ENCODE measurements around the gene DRD4. TPM values are rescaled to one million over a fixed set of nuclear protein-coding genes. Genes with fewer than 3 reads are reported as not detected.

The DRD4 gene
- total and polyA plus RNA-seq, 10 of the 15 experiments (the other 5 are each of a cell fraction or from before 2014, with no cell fraction given): not detected

DNA sequence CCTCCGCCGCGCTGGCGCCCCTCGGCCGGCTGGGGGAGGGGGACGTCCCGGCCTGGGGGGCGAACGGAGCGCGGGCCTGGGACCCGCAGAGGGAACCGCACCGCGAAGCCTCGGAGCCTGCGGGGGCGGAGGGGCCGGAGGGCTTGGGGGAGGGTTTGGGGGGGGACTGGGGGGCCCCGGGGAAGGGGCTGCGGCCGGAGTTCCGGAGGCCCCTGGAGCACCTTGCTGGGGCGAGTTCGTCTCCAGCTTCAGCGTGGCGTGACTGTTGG is 9.8 kb upstream of the DRD4 start:
- TF ChIP-seq, protein P1, sequence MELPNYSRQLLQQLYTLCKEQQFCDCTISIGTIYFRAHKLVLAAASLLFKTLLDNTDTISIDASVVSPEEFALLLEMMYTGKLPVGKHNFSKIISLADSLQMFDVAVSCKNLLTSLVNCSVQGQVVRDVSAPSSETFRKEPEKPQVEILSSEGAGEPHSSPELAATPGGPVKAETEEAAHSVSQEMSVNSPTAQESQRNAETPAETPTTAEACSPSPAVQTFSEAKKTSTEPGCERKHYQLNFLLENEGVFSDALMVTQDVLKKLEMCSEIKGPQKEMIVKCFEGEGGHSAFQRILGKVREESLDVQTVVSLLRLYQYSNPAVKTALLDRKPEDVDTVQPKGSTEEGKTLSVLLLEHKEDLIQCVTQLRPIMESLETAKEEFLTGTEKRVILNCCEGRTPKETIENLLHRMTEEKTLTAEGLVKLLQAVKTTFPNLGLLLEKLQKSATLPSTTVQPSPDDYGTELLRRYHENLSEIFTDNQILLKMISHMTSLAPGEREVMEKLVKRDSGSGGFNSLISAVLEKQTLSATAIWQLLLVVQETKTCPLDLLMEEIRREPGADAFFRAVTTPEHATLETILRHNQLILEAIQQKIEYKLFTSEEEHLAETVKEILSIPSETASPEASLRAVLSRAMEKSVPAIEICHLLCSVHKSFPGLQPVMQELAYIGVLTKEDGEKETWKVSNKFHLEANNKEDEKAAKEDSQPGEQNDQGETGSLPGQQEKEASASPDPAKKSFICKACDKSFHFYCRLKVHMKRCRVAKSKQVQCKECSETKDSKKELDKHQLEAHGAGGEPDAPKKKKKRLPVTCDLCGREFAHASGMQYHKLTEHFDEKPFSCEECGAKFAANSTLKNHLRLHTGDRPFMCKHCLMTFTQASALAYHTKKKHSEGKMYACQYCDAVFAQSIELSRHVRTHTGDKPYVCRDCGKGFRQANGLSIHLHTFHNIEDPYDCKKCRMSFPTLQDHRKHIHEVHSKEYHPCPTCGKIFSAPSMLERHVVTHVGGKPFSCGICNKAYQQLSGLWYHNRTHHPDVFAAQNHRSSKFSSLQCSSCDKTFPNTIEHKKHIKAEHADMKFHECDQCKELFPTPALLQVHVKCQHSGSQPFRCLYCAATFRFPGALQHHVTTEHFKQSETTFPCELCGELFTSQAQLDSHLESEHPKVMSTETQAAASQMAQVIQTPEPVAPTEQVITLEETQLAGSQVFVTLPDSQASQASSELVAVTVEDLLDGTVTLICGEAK (IDR thresholded peaks at IDR 0.05; ENCODE audit: borderline replicate concordance): no peak
- TF ChIP-seq GABPA (IDR thresholded peaks at IDR 0.05; ENCODE audit: low read depth) (no peak), CHD1 (IDR thresholded peaks at IDR 0.05; ENCODE audit: low read depth, low read length) (no peak), CREB1 (IDR thresholded peaks at IDR 0.05; ENCODE audit: low read depth) (no peak), TCF3 (IDR thresholded peaks at IDR 0.05; ENCODE audit: borderline replicate concordance, insufficient read depth, low read depth, low read length) (no peak), FOXK2 (IDR thresholded peaks at IDR 0.05) (no peak), ZSCAN29 (IDR thresholded peaks at IDR 0.05) (no peak), NFXL1 (IDR thresholded peaks at IDR 0.05; ENCODE audit: borderline replicate concordance) (no peak), NFIC (IDR thresholded peaks at IDR 0.05; ENCODE audit: low read depth, low read length) (no peak)
- TF ChIP-seq, protein P2, sequence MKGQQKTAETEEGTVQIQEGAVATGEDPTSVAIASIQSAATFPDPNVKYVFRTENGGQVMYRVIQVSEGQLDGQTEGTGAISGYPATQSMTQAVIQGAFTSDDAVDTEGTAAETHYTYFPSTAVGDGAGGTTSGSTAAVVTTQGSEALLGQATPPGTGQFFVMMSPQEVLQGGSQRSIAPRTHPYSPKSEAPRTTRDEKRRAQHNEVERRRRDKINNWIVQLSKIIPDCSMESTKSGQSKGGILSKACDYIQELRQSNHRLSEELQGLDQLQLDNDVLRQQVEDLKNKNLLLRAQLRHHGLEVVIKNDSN (IDR thresholded peaks at IDR 0.05; ENCODE audit: borderline replicate concordance, extremely low read length, insufficient read depth, low read depth, low read length): no peak
- TF ChIP-seq, protein P3, sequence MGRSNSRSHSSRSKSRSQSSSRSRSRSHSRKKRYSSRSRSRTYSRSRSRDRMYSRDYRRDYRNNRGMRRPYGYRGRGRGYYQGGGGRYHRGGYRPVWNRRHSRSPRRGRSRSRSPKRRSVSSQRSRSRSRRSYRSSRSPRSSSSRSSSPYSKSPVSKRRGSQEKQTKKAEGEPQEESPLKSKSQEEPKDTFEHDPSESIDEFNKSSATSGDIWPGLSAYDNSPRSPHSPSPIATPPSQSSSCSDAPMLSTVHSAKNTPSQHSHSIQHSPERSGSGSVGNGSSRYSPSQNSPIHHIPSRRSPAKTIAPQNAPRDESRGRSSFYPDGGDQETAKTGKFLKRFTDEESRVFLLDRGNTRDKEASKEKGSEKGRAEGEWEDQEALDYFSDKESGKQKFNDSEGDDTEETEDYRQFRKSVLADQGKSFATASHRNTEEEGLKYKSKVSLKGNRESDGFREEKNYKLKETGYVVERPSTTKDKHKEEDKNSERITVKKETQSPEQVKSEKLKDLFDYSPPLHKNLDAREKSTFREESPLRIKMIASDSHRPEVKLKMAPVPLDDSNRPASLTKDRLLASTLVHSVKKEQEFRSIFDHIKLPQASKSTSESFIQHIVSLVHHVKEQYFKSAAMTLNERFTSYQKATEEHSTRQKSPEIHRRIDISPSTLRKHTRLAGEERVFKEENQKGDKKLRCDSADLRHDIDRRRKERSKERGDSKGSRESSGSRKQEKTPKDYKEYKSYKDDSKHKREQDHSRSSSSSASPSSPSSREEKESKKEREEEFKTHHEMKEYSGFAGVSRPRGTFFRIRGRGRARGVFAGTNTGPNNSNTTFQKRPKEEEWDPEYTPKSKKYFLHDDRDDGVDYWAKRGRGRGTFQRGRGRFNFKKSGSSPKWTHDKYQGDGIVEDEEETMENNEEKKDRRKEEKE (IDR thresholded peaks at IDR 0.05): no peak
- in situ Hi-C loops (cut with MboI): no loop called here
- Histone ChIP-seq H3K36me3 (ENCODE audit: control insufficient read depth in 2 of 2, insufficient read depth in 2 of 2, low read length in 1 of 2) (no peaks in the 10 kb centered on the region), H3K4me3 (no peak overlapping the region), H3K27me3 (replicated peaks in 1 of 2; ENCODE audit: control insufficient read depth in 2 of 2, insufficient read depth in 2 of 2, low read length in 1 of 2) (no peaks in the 10 kb centered on the region), H3K4me2 (ENCODE audit: control insufficient read depth, insufficient read depth) (no peak overlapping the region), H2AFZ (ENCODE audit: control insufficient read depth, low read depth, low read length) (no peak overlapping the region), H3K9me3 (replicated peaks; ENCODE audit: control insufficient read depth, insufficient read depth, low read length) (no peaks in the 10 kb centered on the region), H3K4me1 (ENCODE audit: control insufficient read depth, insufficient read depth, low read length) (peaks cover 29% of the 10 kb centered on the region), H4K20me1 (ENCODE audit: control insufficient read depth, insufficient read depth) (no peaks in the 10 kb centered on the region), H3K79me2 (ENCODE audit: control insufficient read depth, insufficient read depth, low read length) (no peaks in the 10 kb centered on the region), H3K27ac (ENCODE audit: control insufficient read depth, insufficient read depth) (no peak overlapping the region), H3K9ac (ENCODE audit: control insufficient read depth, insufficient read depth, low read length) (no peak overlapping the region)
- ChIA-PET POLR2A (no interaction called here), RAD21 (ENCODE audit: unreplicated experiment) (no interaction called here), CTCF (no interaction called here), SMC1A (ENCODE audit: uncharacterized antibody, unreplicated experiment) (no interaction called here)
- no TSS peak for BruUV-seq (replicated peaks)
- 67% methylated on average over 3 of the region's 28 CpGs for WGBS (ENCODE audit: insufficient coverage, insufficient replicate concordance, low lambda C conversion rate, missing lambda C conversion rate)
- no peak for FAIRE-seq
- intact Hi-C loops (cut with micrococcal nuclease; ENCODE audit: unreplicated experiment): no loop called here
- DNase-seq (ENCODE audit: low read depth, low spot score): no peak
- ATAC-seq: no peak
